Measurements from ENCODE around the gene CEND1.

CEND1 gene

DNA sequence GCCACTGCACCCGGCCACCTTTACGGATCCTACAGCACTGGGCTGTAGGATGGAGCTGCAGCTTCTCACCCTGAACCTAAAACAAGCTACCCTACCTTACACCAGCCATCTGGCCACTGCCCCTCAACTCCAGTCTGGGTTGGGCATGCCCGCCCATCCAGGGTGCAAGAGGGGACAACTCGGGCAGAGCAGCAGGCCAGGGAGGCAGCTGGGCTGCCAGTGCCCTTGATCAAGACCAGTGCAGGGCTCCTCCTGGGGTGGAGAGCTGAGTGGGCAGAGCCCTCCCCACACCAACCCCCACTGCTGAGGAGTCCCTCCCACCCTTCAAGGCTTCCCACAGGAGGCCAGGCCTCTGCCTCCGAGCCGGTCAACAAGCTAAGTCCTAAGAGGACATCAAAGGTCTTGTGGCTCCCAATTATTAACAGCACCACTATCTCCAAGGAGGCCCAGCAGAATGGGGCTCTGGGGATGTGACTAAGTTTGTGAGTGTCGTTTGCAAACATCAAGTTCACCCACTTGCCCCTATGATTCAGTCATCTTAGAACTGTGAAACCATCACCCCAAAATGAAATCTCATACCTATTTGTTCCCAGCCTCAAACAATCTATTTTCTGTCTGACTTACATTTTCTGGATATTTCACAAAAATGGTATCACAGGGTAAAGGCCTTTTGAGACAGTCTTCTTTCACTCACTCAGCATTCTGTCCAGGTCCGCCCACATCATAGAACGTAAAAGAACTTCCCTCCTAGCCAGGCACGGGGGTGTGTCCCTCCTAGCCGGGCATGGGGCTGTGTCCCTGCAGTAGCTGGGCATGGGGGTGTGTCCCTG, 23.6 kb downstream of the CEND1 start:
- Histone ChIP-seq H3K4me1 (ENCODE audit: insufficient read depth, insufficient read length) (peaks cover 10% of the 10 kb centered on the region), H3K9ac (ENCODE audit: insufficient read length, low read depth) (no peak overlapping the region), H3K9me3 (ENCODE audit: insufficient read depth, low read length) (no peaks in the 10 kb centered on the region), H3K4me3 (ENCODE audit: insufficient read length, low read depth) (no peak overlapping the region), H3K36me3 (ENCODE audit: insufficient read depth, insufficient read length, low read length) (peaks cover 81% of the 10 kb centered on the region), H3K27me3 (ENCODE audit: insufficient read depth, insufficient read length) (no peaks in the 10 kb centered on the region)
- DNase-seq (ENCODE audit: low read depth, low spot score), result no peak
- TF ChIP-seq YY1 (IDR thresholded peaks at IDR 0.05; ENCODE audit: insufficient read depth, insufficient read length) (no peak), SUZ12 (IDR thresholded peaks at IDR 0.05; ENCODE audit: extremely low read depth, insufficient read depth, insufficient read length) (no peak), ZNF274 (IDR thresholded peaks at IDR 0.05; ENCODE audit: low read depth, low read length) (no peak)

DNA sequence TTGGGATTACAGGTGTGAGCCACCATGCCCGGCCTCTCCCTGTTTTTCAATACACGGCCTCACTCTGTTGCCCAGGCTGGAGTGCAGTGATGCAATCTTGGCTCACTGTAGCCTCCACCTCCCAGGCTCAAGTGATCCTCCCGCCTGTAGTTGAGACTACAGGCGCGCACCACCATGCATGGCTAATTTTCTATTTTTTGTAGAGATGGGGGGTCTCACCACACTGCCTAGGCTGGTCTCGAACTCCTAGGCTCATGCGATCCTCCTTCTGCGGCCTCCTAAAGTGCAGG, 24.1 kb downstream of the CEND1 start:
- TF ChIP-seq ZNF274 (IDR thresholded peaks at IDR 0.05; ENCODE audit: low read depth, low read length) (no peak), SUZ12 (IDR thresholded peaks at IDR 0.05; ENCODE audit: extremely low read depth, insufficient read depth, insufficient read length) (no peak), YY1 (IDR thresholded peaks at IDR 0.05; ENCODE audit: insufficient read depth, insufficient read length) (no peak)
- Histone ChIP-seq H3K9ac (ENCODE audit: insufficient read length, low read depth) (no peak overlapping the region), H3K9me3 (ENCODE audit: insufficient read depth, low read length) (no peaks in the 10 kb centered on the region), H3K4me3 (ENCODE audit: insufficient read length, low read depth) (no peak overlapping the region), H3K36me3 (ENCODE audit: insufficient read depth, insufficient read length, low read length) (peaks cover 79% of the 10 kb centered on the region), H3K27me3 (ENCODE audit: insufficient read depth, insufficient read length) (no peaks in the 10 kb centered on the region), H3K4me1 (ENCODE audit: insufficient read depth, insufficient read length) (peaks cover 8% of the 10 kb centered on the region)
- no peak for DNase-seq (ENCODE audit: low read depth, low spot score)

DNA sequence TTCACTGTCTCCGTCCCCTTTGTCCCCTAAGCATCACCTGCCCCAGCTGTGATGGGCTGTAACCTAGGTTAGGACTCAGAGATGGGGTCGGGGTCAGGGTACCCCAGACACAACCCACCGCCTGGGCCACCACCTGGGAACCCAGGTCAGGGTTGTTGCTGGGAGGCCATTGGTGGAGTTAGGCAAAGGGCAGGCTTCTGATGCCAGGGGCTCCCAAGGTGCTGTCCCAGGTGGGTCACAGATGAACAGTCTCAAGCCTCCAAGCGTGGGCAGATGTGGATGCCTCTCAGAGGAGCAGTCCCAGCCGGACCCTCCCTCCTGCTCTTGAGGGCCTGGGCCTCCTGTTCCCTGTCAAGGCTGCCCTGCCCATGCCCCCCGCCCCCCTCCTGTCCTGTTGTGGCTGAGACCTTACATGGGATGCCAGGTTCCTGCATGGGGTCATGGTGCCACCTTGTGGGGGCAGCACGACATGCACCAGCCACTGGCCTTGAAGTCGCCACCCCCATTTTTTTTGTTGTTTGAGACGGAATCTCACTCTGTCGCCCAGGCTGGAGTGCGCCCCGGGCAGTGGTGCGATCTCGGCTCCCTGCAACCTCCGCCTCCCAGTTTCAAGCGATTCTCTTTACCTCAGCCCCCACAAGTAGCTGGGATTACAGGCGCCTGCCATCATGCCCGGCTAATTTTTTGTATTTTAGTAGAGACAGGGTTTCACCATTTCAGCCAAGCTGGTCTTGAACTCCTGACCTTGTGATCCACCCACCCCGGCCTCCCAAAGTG, 24.7 kb downstream of the CEND1 start:
- DNase-seq (ENCODE audit: low read depth, low spot score), result no peak
- no peak overlapping the region for H3K4me3 ChIP-seq (ENCODE audit: insufficient read length, low read depth)
- no peaks in the 10 kb centered on the region for H3K27me3 ChIP-seq (ENCODE audit: insufficient read depth, insufficient read length)
- TF ChIP-seq SUZ12 (IDR thresholded peaks at IDR 0.05; ENCODE audit: extremely low read depth, insufficient read depth, insufficient read length), result no peak
- TF ChIP-seq ZNF274 (IDR thresholded peaks at IDR 0.05; ENCODE audit: low read depth, low read length), result no peak
- no peak for TF ChIP-seq YY1 (IDR thresholded peaks at IDR 0.05; ENCODE audit: insufficient read depth, insufficient read length)
- H3K9ac ChIP-seq (ENCODE audit: insufficient read length, low read depth), result no peak overlapping the region
- no peaks in the 10 kb centered on the region for H3K9me3 ChIP-seq (ENCODE audit: insufficient read depth, low read length)
- H3K4me1 ChIP-seq (ENCODE audit: insufficient read depth, insufficient read length), result peaks cover 7% of the 10 kb centered on the region
- H3K36me3 ChIP-seq (ENCODE audit: insufficient read depth, insufficient read length, low read length), result peaks cover 78% of the 10 kb centered on the region

DNA sequence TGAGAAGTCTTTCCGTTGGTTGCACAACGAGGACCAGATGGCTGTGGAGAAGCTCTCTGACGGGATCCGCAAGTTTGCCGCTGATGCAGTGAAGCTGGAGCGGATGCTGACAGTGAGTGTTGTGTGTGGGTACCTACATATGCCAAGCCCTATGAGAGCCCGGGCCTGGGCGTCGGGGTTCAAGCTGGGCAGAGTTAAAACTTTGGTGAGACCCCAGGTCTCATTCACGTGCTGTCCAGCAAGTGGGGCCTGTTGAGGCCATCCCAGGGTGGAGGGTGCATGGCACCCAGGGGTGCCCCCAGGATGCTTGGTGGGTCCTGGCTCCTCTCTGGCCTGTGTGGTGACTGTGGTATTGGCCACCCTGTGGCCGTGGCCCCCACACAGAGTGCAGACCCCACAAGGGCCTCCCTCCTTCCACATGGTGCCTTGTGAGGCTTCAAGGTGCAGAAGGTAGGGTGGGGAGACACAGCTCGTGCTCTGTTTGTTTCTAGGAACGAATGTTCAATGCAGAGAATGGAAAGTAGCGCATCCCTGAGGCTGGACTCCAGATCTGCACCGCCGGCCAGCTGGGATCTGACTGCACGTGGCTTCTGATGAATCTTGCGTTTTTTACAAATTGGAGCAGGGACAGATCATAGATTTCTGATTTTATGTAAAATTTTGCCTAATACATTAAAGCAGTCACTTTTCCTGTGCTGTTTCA, 25.4 kb downstream of the CEND1 start:
- Histone ChIP-seq H3K27me3 (ENCODE audit: insufficient read depth, insufficient read length) (no peaks in the 10 kb centered on the region), H3K4me1 (ENCODE audit: insufficient read depth, insufficient read length) (peaks cover 7% of the 10 kb centered on the region), H3K9me3 (ENCODE audit: insufficient read depth, low read length) (no peaks in the 10 kb centered on the region), H3K36me3 (ENCODE audit: insufficient read depth, insufficient read length, low read length) (peaks cover 80% of the 10 kb centered on the region), H3K9ac (ENCODE audit: insufficient read length, low read depth) (no peak overlapping the region), H3K4me3 (ENCODE audit: insufficient read length, low read depth) (no peak overlapping the region)
- no peak for DNase-seq (ENCODE audit: low read depth, low spot score)
- TF ChIP-seq SUZ12 (IDR thresholded peaks at IDR 0.05; ENCODE audit: extremely low read depth, insufficient read depth, insufficient read length) (no peak), YY1 (IDR thresholded peaks at IDR 0.05; ENCODE audit: insufficient read depth, insufficient read length) (no peak), ZNF274 (IDR thresholded peaks at IDR 0.05; ENCODE audit: low read depth, low read length) (no peak)

DNA sequence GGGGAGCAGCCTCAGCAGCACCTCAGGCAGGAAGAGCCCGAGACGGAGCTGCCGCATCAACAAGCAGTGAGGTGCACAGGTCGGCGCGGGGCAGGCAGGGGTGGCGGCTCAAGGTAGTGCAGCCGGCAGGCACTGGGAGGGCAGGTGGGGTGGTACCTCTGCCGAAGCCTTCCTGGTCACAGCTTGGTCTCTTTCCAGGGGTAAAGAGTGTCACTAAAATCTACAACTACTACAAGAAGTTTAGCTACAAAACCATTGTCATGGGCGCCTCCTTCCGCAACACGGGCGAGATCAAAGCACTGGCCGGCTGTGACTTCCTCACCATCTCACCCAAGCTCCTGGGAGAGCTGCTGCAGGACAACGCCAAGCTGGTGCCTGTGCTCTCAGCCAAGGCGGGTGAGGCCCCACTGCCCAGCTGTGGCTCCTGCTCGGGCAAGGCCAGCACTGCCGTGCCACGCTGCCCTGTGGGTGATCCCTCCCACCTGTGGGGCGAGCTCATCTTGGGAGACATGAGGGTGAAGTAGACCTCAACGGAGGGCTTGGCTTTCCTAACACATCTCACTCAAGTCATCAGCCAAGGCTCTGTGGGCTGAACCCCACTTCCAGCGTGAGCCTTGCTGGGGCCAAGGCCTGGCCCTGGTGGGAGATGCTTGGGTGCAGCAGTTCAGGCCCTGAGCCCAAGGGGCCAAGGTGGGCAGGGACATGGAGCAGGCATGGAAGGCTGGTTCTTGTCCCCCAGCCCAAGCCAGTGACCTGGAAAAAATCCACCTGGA, 26.2 kb downstream of the CEND1 start:
- Histone ChIP-seq H3K9ac (ENCODE audit: insufficient read length, low read depth) (no peak overlapping the region), H3K9me3 (ENCODE audit: insufficient read depth, low read length) (no peaks in the 10 kb centered on the region), H3K36me3 (ENCODE audit: insufficient read depth, insufficient read length, low read length) (peaks cover 84% of the 10 kb centered on the region), H3K4me3 (ENCODE audit: insufficient read length, low read depth) (no peak overlapping the region), H3K27me3 (ENCODE audit: insufficient read depth, insufficient read length) (no peaks in the 10 kb centered on the region), H3K4me1 (ENCODE audit: insufficient read depth, insufficient read length) (peaks cover 7% of the 10 kb centered on the region)
- no peak for DNase-seq (ENCODE audit: low read depth, low spot score)
- TF ChIP-seq SUZ12 (IDR thresholded peaks at IDR 0.05; ENCODE audit: extremely low read depth, insufficient read depth, insufficient read length) (no peak), YY1 (IDR thresholded peaks at IDR 0.05; ENCODE audit: insufficient read depth, insufficient read length) (no peak), ZNF274 (IDR thresholded peaks at IDR 0.05; ENCODE audit: low read depth, low read length) (no peak)

DNA sequence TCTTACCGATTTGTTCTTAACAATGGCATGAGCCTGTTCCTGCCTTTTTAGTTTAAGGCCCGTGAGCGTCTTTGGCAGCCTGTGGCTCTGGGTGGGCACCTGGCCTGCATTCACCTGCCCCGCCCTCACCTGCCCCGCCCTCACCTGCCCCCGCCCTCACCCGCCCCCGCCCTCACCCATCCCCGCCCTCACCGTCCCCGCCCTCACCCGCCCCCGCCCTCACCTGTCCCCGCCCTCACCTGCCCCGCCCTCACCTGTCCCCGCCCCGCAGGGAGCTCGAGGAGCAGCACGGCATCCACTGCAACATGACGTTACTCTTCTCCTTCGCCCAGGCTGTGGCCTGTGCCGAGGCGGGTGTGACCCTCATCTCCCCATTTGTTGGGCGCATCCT, 26.8 kb downstream of the CEND1 start:
- Histone ChIP-seq H3K4me3 (ENCODE audit: insufficient read length, low read depth) (no peak overlapping the region), H3K27me3 (ENCODE audit: insufficient read depth, insufficient read length) (no peaks in the 10 kb centered on the region), H3K36me3 (ENCODE audit: insufficient read depth, insufficient read length, low read length) (peaks cover 86% of the 10 kb centered on the region), H3K9me3 (ENCODE audit: insufficient read depth, low read length) (no peaks in the 10 kb centered on the region), H3K4me1 (ENCODE audit: insufficient read depth, insufficient read length) (peaks cover 7% of the 10 kb centered on the region), H3K9ac (ENCODE audit: insufficient read length, low read depth) (no peak overlapping the region)
- TF ChIP-seq YY1 (IDR thresholded peaks at IDR 0.05; ENCODE audit: insufficient read depth, insufficient read length) (no peak), SUZ12 (IDR thresholded peaks at IDR 0.05; ENCODE audit: extremely low read depth, insufficient read depth, insufficient read length) (no peak), ZNF274 (IDR thresholded peaks at IDR 0.05; ENCODE audit: low read depth, low read length) (no peak)
- no peak for DNase-seq (ENCODE audit: low read depth, low spot score)

Data from NT2/D1 (cell line).